ENCODE data around the gene PHKB. TPM values are rescaled to one million over a fixed set of nuclear protein-coding genes. Genes with fewer than 3 reads are reported as not detected.
A peak's percentile ranks its signal among the peaks of the same experiment; 100 is the strongest.
"Not testable (repeated sequence)": the region's sequence is repeated elsewhere in the genome, so short reads cannot be mapped to it uniquely, and the experiment has no call there.

PHKB gene
- total RNA-seq, 1 donor from 2014 or later, result 65.7 TPM

DNA sequence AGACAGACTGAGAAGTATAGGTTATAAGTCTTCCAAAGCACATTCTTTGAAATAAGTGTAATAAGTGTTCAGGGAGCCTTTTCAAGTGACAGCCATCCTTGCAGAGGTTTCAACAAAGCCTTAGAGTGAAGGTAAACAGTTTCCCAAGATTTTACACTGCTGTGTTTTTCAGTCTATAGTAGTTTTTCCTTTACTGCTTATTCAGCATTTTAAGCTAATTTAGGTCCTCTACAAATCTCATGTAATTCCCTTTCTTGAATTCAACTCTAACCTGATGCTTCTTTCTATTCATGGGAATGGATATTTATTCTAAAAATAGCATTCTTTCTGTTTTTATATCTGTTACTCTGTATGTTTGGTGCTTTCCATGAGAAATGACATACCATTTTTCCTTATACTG lies 211.3 kb downstream of the PHKB start:
- no peak for DNase-seq (ENCODE audit: low read depth in 2 of 2)

GRCh38 chr16:47676635-47677177 lies 215.6 kb downstream of the PHKB start:
- no peak for DNase-seq (ENCODE audit: low read depth in 2 of 2)

GRCh38 chr16:47681571-47681970 lies 220.4 kb downstream of the PHKB start:
- not testable (repeated sequence) for DNase-seq (ENCODE audit: low read depth in 2 of 2)

DNA sequence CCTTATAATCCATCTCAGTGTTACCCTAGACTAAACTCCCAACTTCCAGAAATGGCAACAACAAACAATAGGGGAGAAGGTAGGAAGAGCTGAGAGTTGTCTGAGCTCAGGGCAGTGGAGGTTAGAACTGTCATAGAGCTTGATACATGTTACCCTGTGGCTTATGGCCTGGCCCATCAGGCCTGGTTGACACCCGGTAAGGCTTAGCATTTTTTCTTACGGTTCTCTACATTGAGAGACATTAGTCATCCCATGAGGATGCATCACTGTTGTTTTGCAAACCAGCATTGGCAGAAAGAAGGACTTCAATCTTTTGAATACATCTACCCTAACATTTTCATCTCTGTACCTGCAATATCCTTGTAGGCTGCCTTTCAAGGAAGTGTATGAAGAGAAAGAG lies 226.6 kb downstream of the PHKB start:
- no peak for DNase-seq (ENCODE audit: low read depth in 2 of 2)

GRCh38 chr16:47693226-47693625 lies 232.1 kb downstream of the PHKB start:
- no peak for DNase-seq (ENCODE audit: low read depth in 2 of 2)

- DNase-seq (ENCODE audit: low read depth in 2 of 2), result peak in 1 of 2 donors; percentile 23
Measured at GRCh38 chr16:47694543-47694942, 233.4 kb downstream of the PHKB start.

- DNase-seq (ENCODE audit: low read depth in 2 of 2), result peak; percentile 29 to 85
Measured at GRCh38 chr16:47695756-47696155, 234.6 kb downstream of the PHKB start.

DNA sequence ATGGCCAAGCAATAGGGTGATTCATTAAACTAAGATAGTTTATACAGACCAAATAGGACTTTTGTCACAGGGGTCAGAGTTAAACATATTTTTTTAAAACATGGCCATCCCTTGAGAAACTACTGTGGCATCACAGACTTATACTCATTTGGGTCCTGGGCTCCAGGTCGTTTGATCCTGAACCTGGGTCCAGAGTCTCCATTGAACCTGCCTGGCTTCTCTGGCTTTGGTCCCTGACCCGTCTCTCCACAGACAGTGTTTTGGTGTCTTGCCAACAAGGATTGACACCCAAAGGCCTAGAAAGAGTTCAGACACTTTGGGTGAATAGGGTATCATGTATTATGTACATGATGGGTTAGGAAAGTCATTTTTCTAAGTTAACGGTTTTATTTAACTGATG lies 236.7 kb downstream of the PHKB start:
- no peak for DNase-seq (ENCODE audit: low read depth in 2 of 2)

GRCh38 chr16:47699106-47699505 lies 238.0 kb downstream of the PHKB start:
- peak in 1 of 2 donors; percentile 23 for DNase-seq (ENCODE audit: low read depth in 2 of 2)

- DNase-seq (ENCODE audit: low read depth in 2 of 2), result no peak
Measured at GRCh38 chr16:47700857-47701587, 239.9 kb downstream of the PHKB start.

- DNase-seq (ENCODE audit: low read depth in 2 of 2), result no peak
Measured at GRCh38 chr16:47705266-47705665, 244.1 kb downstream of the PHKB start.

GRCh38 chr16:47711809-47712208 lies 250.7 kb downstream of the PHKB start:
- no peak for DNase-seq (ENCODE audit: low read depth in 2 of 2)

DNA sequence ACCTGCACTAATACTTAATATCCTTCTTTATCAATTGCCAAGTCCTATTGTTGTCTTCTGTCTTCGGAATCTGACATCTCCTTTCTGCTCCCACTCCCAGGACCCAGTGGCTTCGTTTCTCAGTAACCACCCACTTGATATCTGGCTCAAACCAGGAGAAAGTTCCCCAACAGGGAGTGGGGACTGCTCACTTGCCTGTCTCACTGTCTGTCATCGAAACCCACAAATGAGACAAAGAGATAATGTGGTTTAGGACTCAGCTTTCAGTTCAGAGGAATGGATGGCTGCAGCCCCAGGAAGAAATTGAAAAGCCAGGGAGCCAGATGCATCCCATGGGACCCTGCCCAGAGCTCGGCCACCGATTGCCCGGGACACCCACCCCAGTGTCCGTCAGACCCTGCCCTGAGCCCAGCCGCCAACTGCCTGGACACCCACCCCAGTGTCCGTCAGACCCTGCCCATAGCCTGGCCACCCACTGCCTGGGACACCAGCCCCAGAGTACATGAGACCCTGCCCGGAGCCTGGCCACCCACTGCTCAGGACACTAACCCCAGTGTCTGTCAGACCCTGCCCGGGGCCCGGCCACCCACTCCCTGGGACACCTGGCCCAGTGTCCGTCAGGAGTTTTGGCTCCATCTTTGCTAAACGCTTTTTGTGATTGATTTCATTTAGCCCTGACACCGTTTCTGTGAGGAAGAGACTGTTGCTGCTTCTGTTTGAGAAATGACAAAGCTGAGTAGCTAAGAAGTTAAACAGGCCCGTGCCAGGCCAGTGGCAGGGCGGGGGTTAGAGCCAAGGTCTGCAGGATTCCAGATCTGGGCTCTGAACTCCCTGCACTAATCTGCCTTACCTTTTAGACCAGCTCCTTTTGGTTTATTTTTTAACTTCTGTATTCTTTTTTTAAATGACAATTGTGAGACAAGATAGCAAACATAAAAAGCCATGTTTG lies 251.4 kb downstream of the PHKB start:
- DNase-seq (ENCODE audit: low read depth in 2 of 2), result no peak

DNA sequence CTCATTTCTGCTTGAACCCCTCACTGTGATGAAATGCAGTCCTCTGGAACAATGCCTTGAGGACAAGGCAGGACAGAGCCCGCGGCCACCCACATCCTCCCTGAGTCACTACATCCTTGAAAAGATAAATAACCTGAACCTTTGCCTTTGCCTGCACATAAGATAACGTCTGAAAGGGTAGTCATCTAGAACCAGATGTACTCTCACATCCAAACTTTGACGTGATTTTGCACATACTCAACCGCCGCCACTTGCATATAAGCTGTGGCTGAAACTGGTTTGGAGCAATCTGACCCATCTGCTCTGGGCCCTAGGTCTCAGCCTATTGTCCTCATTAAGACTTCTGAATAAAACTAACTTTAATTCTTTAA lies 252.1 kb downstream of the PHKB start:
- DNase-seq (ENCODE audit: low read depth in 2 of 2), result peak; percentile 8 to 82

DNA sequence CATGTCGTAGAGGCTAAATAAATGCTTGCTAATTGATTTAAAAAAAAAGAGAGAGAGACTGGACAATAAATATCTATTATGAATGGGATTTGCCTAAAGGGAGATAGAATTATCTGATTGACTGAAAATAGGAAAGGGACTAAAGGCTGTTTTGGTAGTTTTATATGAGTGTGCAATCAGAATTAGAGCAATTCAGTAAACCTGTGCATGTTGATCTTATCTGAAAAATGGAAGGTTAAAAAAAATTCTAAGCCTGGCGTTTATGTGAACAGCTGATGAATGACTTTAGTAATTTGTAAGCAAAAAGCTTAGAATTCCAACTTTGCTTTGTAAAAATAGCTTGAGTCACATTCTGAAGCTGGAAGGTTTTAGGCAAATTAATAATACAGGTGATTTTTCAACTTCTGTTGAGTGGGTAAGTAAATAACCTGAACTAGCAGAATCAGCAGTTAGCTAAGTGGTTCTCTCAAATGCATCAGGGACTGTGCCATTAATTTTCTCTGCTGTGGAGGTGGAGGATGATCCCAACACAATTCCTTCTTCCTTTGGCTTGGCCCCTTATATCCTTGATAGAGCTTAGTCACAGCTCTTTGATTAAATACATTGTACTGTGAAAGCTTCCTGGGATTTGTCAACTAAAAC lies 254.4 kb downstream of the PHKB start:
- DNase-seq (ENCODE audit: low read depth in 2 of 2), result no peak

GRCh38 chr16:47716571-47716970 lies 255.4 kb downstream of the PHKB start:
- no peak for DNase-seq (ENCODE audit: low read depth in 2 of 2)

GRCh38 chr16:47719713-47720112 lies 258.6 kb downstream of the PHKB start:
- DNase-seq (ENCODE audit: low read depth in 2 of 2), result no peak

DNA sequence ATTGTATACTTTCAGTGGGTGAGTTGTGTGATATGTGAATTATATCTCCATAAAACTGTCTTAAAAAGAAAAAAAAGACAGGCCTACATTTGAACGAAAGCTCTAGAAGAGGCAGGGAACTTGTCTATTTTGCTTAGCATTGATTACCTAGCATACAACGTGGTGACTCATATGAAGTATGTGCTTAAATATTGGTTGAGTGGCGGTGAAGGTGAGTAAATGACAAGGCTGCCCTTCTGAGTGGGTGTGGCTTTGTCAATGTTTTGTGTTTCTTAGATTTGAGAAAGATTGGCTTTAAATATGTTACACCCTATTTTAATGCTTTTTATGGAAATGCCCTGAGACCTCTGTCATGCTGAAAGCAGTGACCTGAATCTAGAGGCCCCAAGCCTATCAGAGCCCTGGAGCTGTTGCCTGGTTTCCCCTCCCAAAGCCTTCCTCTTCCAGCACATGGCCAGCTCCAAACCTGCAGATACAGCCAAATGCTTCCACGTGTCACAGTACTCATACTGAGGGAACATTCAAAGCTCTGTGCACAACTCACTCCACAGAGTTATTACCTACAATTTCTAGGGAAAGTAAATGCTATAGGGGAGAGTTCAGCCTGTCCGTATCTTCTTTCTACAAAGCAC lies 260.0 kb downstream of the PHKB start:
- no peak for DNase-seq (ENCODE audit: low read depth in 2 of 2)

DNA sequence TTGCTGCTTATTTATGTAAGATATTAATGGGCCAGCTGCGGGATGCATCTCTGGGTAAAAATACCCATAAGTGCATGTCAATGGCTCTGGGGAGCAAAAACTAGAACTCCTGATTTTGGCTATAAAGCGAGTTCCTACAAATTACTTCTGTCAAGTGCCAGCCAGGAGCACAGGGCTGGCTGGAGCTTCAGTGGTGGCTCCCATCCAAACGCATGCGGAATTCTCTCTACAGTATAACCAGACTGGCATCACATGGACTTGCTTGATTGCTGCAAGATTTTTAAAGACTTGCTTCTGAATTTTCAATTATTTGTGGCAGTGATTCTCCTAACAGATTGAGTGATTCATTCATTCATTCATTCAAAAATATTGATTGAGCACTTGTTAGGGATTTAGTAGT lies 260.9 kb downstream of the PHKB start:
- DNase-seq (ENCODE audit: low read depth in 2 of 2), result no peak

DNA sequence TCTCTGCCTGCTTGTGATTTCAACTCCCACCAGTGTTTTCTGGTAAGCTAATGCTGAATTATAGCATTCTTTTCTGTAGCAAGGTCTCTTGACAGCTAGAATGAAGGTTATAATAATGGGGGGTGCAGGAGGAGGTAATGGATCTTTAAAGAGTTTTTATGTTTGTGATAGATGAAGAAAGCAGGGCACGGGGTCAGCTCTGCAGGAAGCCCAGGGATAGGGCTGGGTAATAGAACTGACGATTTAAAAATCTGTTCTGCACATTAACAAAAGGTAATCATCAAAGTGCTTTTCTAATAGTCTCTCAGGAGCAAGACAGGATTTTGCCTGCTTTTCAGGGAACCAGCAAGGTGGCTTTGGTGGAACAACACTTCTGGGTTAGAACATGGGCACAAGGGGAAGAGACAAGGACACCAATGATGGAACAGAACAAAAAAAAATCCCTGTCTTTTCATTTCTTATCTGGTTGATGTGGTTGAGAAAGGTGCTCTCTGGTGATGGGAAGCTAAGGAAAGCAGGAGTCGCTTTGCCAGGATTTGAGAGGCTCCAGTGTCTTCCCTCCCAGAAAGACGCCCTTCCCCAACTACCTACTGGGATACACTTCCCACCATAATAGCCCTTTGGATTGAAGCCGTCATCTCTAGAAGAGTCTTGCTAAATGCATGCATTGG lies 263.1 kb downstream of the PHKB start:
- DNase-seq (ENCODE audit: low read depth in 2 of 2), result no peak

DNA sequence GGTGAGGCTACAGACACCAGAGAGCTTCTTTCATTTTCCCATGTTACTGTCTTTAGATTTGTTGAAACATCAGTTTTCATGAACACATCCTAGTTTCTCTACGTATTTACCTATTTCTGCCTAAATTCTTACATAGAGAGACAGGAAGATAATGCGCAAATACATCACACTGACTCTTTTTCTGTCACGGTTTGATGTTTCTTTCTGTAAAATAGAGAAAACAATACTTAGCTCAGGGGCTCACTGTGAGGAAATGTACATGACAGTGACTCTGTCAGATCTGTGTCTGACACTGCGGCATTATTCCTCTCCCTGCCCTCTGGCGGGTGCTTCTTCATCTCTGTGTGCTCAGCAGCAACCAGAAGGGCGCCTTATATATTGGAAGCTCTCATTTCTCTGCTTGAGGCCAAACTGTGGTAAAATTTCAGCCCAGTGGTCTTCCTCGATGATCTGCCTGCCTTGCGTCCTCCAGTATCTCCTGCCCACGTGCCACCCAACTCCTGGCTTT lies 264.1 kb downstream of the PHKB start:
- DNase-seq (ENCODE audit: low read depth in 2 of 2), result no peak

Measured in lung microvascular endothelial cell (primary cell).